GM12875 (cell line): Measurements from ENCODE around the gene NR1D2.
"Not testable (repeated sequence)": the region's sequence is repeated elsewhere in the genome, so short reads cannot be mapped to it uniquely, and the experiment has no call there.

ENCODE experiments used
- H3K4me3 ChIP-seq: one replicate; pipeline ENCODE4 v1.5.1; 2011; ENCODE audit warnings: low read depth, low read length, control low read depth
- CTCF ChIP-seq: IDR thresholded peaks from 2 replicates; pipeline ENCODE4 v1.5.1; 2011; ENCODE audit warnings: low read depth, mild to moderate bottlenecking, control low read depth, inconsistent platforms, low read length, moderate library complexity, borderline replicate concordance; ENCODE audit not compliant: insufficient read depth

The NR1D2 gene

GRCh38 chr3:23944861-23945662 lies at the start of gene NR1D2:
Gene NR1D2 (plus strand): TSS chr3:23945286. CDS start chr3:23945579, 293 bp downstream.
- no peak for TF ChIP-seq CTCF
- H3K4me3 ChIP-seq = peak within 1 kb of the TSS; percentile 95

GRCh38 chr3:23900744-23901143 lies 44.3 kb upstream of the NR1D2 start:
- no peak for TF ChIP-seq CTCF
- no peak overlapping the region for H3K4me3 ChIP-seq

- TF ChIP-seq CTCF = no peak
- no peak overlapping the region for H3K4me3 ChIP-seq
Observed at GRCh38 chr3:23904545-23904944, 40.5 kb upstream of the NR1D2 start.

- no peak for TF ChIP-seq CTCF
- no peak overlapping the region for H3K4me3 ChIP-seq
Observed at GRCh38 chr3:23909341-23909740, 35.7 kb upstream of the NR1D2 start.

- H3K4me3 ChIP-seq = no peak overlapping the region
- TF ChIP-seq CTCF = no peak
Observed at GRCh38 chr3:23911397-23911796, 33.7 kb upstream of the NR1D2 start.

GRCh38 chr3:23912335-23912734 lies 32.8 kb upstream of the NR1D2 start:
- H3K4me3 ChIP-seq = not testable (repeated sequence)

GRCh38 chr3:23913182-23913581 lies 31.9 kb upstream of the NR1D2 start:
- no peak overlapping the region for H3K4me3 ChIP-seq
- TF ChIP-seq CTCF = no peak
